ENCODE data around the gene SH3BP4. TPM values are rescaled to one million over a fixed set of nuclear protein-coding genes. Genes with fewer than 3 reads are reported as not detected.

SH3BP4 gene
- total RNA-seq, 1 experiment from 2014 or later: 93.8 TPM

DNA sequence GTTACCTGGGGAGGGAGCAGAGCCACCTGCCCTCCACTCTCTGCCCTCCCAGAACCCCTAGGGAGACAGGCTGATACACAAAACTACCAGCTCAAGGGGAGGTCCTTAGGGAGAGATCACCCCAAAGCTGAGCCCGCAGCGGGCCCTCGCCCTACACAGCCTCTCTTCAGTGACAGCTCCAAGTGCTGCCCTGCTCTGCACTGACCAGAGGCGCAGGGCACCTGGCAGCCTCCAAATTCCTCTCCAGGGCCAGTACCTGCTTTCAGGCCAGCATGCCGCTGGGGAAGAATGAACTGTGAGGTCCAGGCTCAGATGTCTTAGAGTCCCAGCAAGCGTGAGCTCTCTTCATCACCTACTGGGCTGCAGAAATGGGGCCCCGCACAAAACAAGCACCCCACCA, 11.3 kb upstream of the SH3BP4 start:
- Histone ChIP-seq H3K27me3 (ENCODE audit: insufficient read depth, low read length) (no peaks in the 10 kb centered on the region), H2BK15ac (ENCODE audit: low read depth, low read length) (no peak overlapping the region), H3K9me3 (ENCODE audit: control insufficient read depth, low read depth, low read length) (no peaks in the 10 kb centered on the region), H2BK12ac (ENCODE audit: insufficient read length, low read depth, low read length) (no peak overlapping the region), H3K4ac (ENCODE audit: low read depth, low read length) (no peak overlapping the region), H3K79me2 (ENCODE audit: insufficient read depth, low read length) (no peaks in the 10 kb centered on the region), H3K23me2 (ENCODE audit: insufficient read length, low read depth, low read length, poor library complexity, severe bottlenecking) (no peaks in the 10 kb centered on the region), H2BK5ac (ENCODE audit: insufficient read length, low read length) (no peak overlapping the region), H4K20me1 (ENCODE audit: control insufficient read depth, insufficient read depth, insufficient read length) (no peaks in the 10 kb centered on the region), H3K9ac (ENCODE audit: extremely low read depth, insufficient read length, low read length) (no peak overlapping the region), H3K14ac (ENCODE audit: insufficient read depth, low read length) (no peak overlapping the region), H2BK120ac (ENCODE audit: low read depth, low read length, poor library complexity, severe bottlenecking) (no peak overlapping the region), H3K79me1 (ENCODE audit: insufficient read depth, low read depth, low read length, poor library complexity, severe bottlenecking) (no peaks in the 10 kb centered on the region), H4K8ac (replicated peaks; ENCODE audit: insufficient read length, low read depth, low read length) (no peak overlapping the region), H3K18ac (ENCODE audit: insufficient read length, low read depth, low read length) (no peak overlapping the region), H3K4me1 (ENCODE audit: insufficient read depth, low read length) (no peaks in the 10 kb centered on the region), H3T11ph (ENCODE audit: low read length) (no peak overlapping the region), H2BK20ac (ENCODE audit: low read depth, low read length, poor library complexity, severe bottlenecking) (no peak overlapping the region), H2AK5ac (ENCODE audit: insufficient read length, low read length) (no peak overlapping the region), H4K91ac (ENCODE audit: insufficient read length, low read depth, low read length) (no peak overlapping the region), H3K27ac (ENCODE audit: insufficient read length, low read depth, low read length) (no peak overlapping the region), H2AFZ (ENCODE audit: low read length) (no peak overlapping the region), H3K56ac (ENCODE audit: insufficient read length, low read depth, low read length) (no peak overlapping the region), H4K5ac (ENCODE audit: insufficient read length, low read depth, low read length) (no peak overlapping the region), H3K4me2 (ENCODE audit: insufficient read depth, insufficient read length, low read length) (no peak overlapping the region), H3K23ac (ENCODE audit: insufficient read length, low read depth, low read length) (no peak overlapping the region)
- WGBS (ENCODE audit: extremely low coverage, insufficient read length, low lambda C conversion rate): no CpG with 5 or more reads among the region's 7 CpGs
- peaks cover 12 to 20% of the 10 kb centered on the region in 2 experiments for H3K4me1 Mint-ChIP-seq
- H3K9me3 Mint-ChIP-seq: peaks cover 4 to 5% of the 10 kb centered on the region in 2 experiments; a peak in 4 of 5 replicates
- H3K27ac Mint-ChIP-seq: no peak overlapping the region
- H3K4me3 Mint-ChIP-seq: no peak overlapping the region
- DNase-seq: no peak
- H3K27me3 Mint-ChIP-seq (ENCODE audit: low read depth): peaks cover 38% of the 10 kb centered on the region
- H3K36me3 Mint-ChIP-seq (ENCODE audit: insufficient read depth in 1 of 3, low read depth in 3 of 3): peaks cover 0 to 5% (median 0%) of the 10 kb centered on the region in 3 experiments; a peak in 1 of 7 replicates
- no peak for TF ChIP-seq CTCF (conservative IDR thresholded peaks at IDR 0.05)
